Epithelial cell of proximal tubule (primary cell): Measurements from ENCODE around the gene ZNG1C. TPM values are rescaled to one million over a fixed set of nuclear protein-coding genes. Genes with fewer than 3 reads are reported as not detected.
"Not testable (repeated sequence)": the region's sequence is repeated elsewhere in the genome, so short reads cannot be mapped to it uniquely, and the experiment has no call there.

ENCODE experiments used
- DNase-seq: peaks from one replicate; pipeline ENCODE4 v3.0.0-alpha.2; 2011; ENCODE audit warnings: low read depth
- H3K4me3 ChIP-seq: 2 replicates; pipeline ENCODE4 v1.5.1; 2011; ENCODE audit warnings: low read depth, mild to moderate bottlenecking, low read length
- total RNA-seq: library from RNA; depleted of rRNA; stranded (reverse); fragments of >200 nt; gene quantifications from 2 replicates; pipeline ENCODE4 v1.2.3, GENCODE V29; 2015

ZNG1C gene
- total RNA-seq, 1 donor from 2014 or later: 12.9 TPM

GRCh38 chr9:68336639-68337339, 95.0 kb downstream of the ZNG1C start:
- DNase-seq, H3K4me3 ChIP-seq: not testable (repeated sequence)

- H3K4me3 ChIP-seq, DNase-seq: not testable (repeated sequence)
Measured at GRCh38 chr9:68338000-68338399, 96.2 kb downstream of the ZNG1C start.

- DNase-seq, H3K4me3 ChIP-seq: not testable (repeated sequence)
Measured at GRCh38 chr9:68342265-68343025, 100.7 kb downstream of the ZNG1C start.

- not testable (repeated sequence) for H3K4me3 ChIP-seq, DNase-seq
Measured at GRCh38 chr9:68343242-68343641, 101.5 kb downstream of the ZNG1C start.

- not testable (repeated sequence) for H3K4me3 ChIP-seq, DNase-seq
Measured at GRCh38 chr9:68343992-68344391, 102.2 kb downstream of the ZNG1C start.

Other genes with a start within 250 kb of the ZNG1C start
- gene FOXD4L3, start 60.9 kb downstream of the ZNG1C start, total RNA-seq: not detected in 2 replicates
- gene PGM5, start 114.6 kb downstream of the ZNG1C start, total RNA-seq: 1.2 TPM in 1 of 2 replicates, not detected in the other